Endothelial cell of umbilical vein (primary cell): ENCODE measurements around the gene CENPU.

Experiments used
- CTCF ChIP-seq, 2 donors: IDR thresholded peaks; 1 replicate in 1 of 2; 2 replicates in 1 of 2; pipeline ENCODE4 v1.5.1; 2011; ENCODE audit warnings: low read length in 2 of 2, mild to moderate bottlenecking in 2 of 2, moderate library complexity in 2 of 2, control low read depth in 1 of 2, inconsistent platforms in 1 of 2, low read depth in 1 of 2; ENCODE audit not compliant: insufficient read depth in 1 of 2; ENCODE audit errors: extremely low read depth in 1 of 2
- EZH2 ChIP-seq: IDR thresholded peaks from 2 replicates; pipeline ENCODE4 v1.6.1; 2012; ENCODE audit warnings: borderline replicate concordance, low read depth, mild to moderate bottlenecking, moderate library complexity, low read length, inconsistent platforms; ENCODE audit not compliant: severe bottlenecking
- JUN ChIP-seq: IDR thresholded peaks from 2 replicates; pipeline ENCODE4 v1.6.1; 2011; ENCODE audit warnings: borderline replicate concordance, low read depth; ENCODE audit not compliant: insufficient read length, insufficient read depth
- MAX ChIP-seq: IDR thresholded peaks from 2 replicates; pipeline ENCODE4 v1.6.1; 2011; ENCODE audit not compliant: insufficient read depth, insufficient read length
- MYC ChIP-seq: IDR thresholded peaks from one replicate; pipeline ENCODE4 v1.6.1; 2011; ENCODE audit warnings: mild to moderate bottlenecking, low read depth, low read length
- POLR2A ChIP-seq: IDR thresholded peaks from 2 replicates; pipeline ENCODE4 v1.6.1; 2012; ENCODE audit warnings: low read depth, mild to moderate bottlenecking, control low read depth, low read length
- POLR2AphosphoS5 ChIP-seq: IDR thresholded peaks from 2 replicates; pipeline ENCODE4 v1.6.1; 2012; ENCODE audit warnings: low read depth, mild to moderate bottlenecking, control low read depth, low read length, moderate library complexity; ENCODE audit not compliant: insufficient read depth

GRCh38 chr4:184684491-184685189, 49.3 kb downstream of the CENPU start:
- TF ChIP-seq EZH2 (no peak), CTCF (IDR thresholded peaks at IDR 0.05; ENCODE audit: extremely low read depth in 1 of 2, insufficient read depth in 1 of 2, low read depth in 1 of 2, low read length in 2 of 2) (no peak), POLR2A (no peak), POLR2AphosphoS5 (no peak), MAX (no peak), MYC (no peak), JUN (no peak)
